ENCODE results near the gene PC.

The PC gene

DNA sequence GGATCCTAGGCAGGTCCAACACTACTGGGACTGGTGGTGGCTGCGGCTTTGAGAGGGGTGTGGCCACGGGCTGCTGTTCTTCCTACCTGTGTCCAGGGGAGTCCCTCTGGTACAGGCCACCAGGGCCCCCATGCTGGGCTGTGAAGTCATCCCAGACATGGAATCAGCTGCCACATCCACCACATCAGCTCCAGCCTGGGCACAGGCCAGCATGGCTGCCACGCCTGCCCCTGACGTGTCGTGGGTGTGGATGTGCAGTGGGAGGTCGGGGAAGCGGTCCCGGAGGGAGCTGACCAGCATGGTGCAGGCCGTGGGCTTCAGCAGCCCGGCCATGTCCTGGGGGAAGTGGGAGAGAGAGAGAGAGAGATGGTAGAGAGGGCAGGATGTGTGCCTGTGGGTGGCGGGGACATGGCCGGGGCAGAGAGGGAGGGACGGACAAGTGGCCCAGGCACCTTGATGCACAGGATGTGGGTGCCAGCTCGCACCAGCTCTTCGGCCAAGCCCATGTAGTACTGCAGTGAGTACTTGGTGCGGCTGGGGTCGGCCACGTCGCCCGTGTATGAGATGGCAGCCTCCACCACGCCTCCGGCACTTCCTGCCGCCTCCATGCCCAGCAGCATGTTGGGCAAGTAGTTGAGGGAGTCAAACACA lies 107.5 kb downstream of the PC start:
- no peaks in the 10 kb centered on the region for H3K27me3 ChIP-seq (ENCODE audit: insufficient read depth, poor library complexity, severe bottlenecking)
- no peaks in the 10 kb centered on the region for H3K9me3 ChIP-seq (ENCODE audit: severe bottlenecking)
- H3K27ac ChIP-seq (ENCODE audit: poor library complexity, severe bottlenecking): no peak overlapping the region
- peak; percentile 61 for DNase-seq (ENCODE audit: low spot score)
- no peak for ATAC-seq (ENCODE audit: low read depth)
- no peak for TF ChIP-seq CTCF (IDR thresholded peaks at IDR 0.05; ENCODE audit: poor library complexity, severe bottlenecking)
- no peak overlapping the region for H3K4me3 ChIP-seq (ENCODE audit: severe bottlenecking)
- peaks cover 38% of the 10 kb centered on the region for H3K36me3 ChIP-seq (ENCODE audit: low read depth)
- no peaks in the 10 kb centered on the region for H3K4me1 ChIP-seq (ENCODE audit: insufficient read depth, poor library complexity, severe bottlenecking)

- Histone ChIP-seq H3K27ac (ENCODE audit: poor library complexity, severe bottlenecking) (no peak overlapping the region), H3K9me3 (ENCODE audit: severe bottlenecking) (no peaks in the 10 kb centered on the region), H3K27me3 (ENCODE audit: insufficient read depth, poor library complexity, severe bottlenecking) (no peaks in the 10 kb centered on the region), H3K4me3 (ENCODE audit: severe bottlenecking) (no peak overlapping the region), H3K4me1 (ENCODE audit: insufficient read depth, poor library complexity, severe bottlenecking) (no peaks in the 10 kb centered on the region), H3K36me3 (ENCODE audit: low read depth) (peaks cover 43% of the 10 kb centered on the region)
- ATAC-seq (ENCODE audit: low read depth) (no peak), DNase-seq (ENCODE audit: low spot score) (peak; percentile 44)
- no peak for TF ChIP-seq CTCF (IDR thresholded peaks at IDR 0.05; ENCODE audit: poor library complexity, severe bottlenecking)
Observed at GRCh38 chr11:66850235-66850587, 108.0 kb downstream of the PC start.

GRCh38 chr11:66849501-66850234 lies 108.5 kb downstream of the PC start:
- TF ChIP-seq CTCF (IDR thresholded peaks at IDR 0.05; ENCODE audit: poor library complexity, severe bottlenecking): no peak
- Histone ChIP-seq H3K4me1 (ENCODE audit: insufficient read depth, poor library complexity, severe bottlenecking) (no peaks in the 10 kb centered on the region), H3K36me3 (ENCODE audit: low read depth) (peaks cover 48% of the 10 kb centered on the region), H3K27me3 (ENCODE audit: insufficient read depth, poor library complexity, severe bottlenecking) (no peaks in the 10 kb centered on the region), H3K4me3 (ENCODE audit: severe bottlenecking) (no peak overlapping the region), H3K9me3 (ENCODE audit: severe bottlenecking) (no peaks in the 10 kb centered on the region), H3K27ac (ENCODE audit: poor library complexity, severe bottlenecking) (no peak overlapping the region)
- ATAC-seq (ENCODE audit: low read depth) (no peak), DNase-seq (ENCODE audit: low spot score) (peak; percentile 47)

GRCh38 chr11:66848671-66849500 lies 109.3 kb downstream of the PC start:
- no peak for ATAC-seq (ENCODE audit: low read depth)

More at GRCh38 chr11:66848671-66849500, 109.3 kb downstream of the PC start:
- DNase-seq (ENCODE audit: low spot score): no peak
- Histone ChIP-seq H3K27me3 (ENCODE audit: insufficient read depth, poor library complexity, severe bottlenecking) (no peaks in the 10 kb centered on the region), H3K27ac (ENCODE audit: poor library complexity, severe bottlenecking) (no peak overlapping the region), H3K9me3 (ENCODE audit: severe bottlenecking) (no peaks in the 10 kb centered on the region), H3K4me3 (ENCODE audit: severe bottlenecking) (no peak overlapping the region), H3K36me3 (ENCODE audit: low read depth) (peaks cover 50% of the 10 kb centered on the region), H3K4me1 (ENCODE audit: insufficient read depth, poor library complexity, severe bottlenecking) (no peaks in the 10 kb centered on the region)
- no peak for TF ChIP-seq CTCF (IDR thresholded peaks at IDR 0.05; ENCODE audit: poor library complexity, severe bottlenecking)
